ENCODE results near the gene F13A1. TPM values are rescaled to one million over a fixed set of nuclear protein-coding genes. Genes with fewer than 3 reads are reported as not detected.

The F13A1 gene
- total and polyA plus RNA-seq, 4 donors: 4.3 to 69.9 (median 23.4) TPM

DNA sequence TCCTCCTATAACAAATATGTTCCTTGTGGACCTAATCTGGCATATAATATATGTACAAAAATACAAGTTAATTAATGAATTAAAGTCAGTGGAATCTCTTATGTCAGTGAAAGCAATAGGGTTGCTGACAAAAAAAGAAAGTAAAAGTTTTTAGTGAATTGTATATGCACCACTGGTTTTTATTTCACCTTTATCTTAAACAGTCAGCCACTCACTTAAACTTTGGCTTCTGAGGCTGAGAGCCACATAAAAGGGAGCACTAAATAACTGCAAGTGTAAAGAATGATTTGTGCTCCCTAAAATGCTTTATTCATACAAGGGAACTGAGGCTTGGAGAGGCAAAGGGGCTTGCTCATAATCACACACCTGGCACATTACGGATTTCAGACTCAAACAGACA is 9.9 kb upstream of the F13A1 start:
- no peak overlapping the region for H3K9ac ChIP-seq (ENCODE audit: insufficient read depth in 1 of 2, low read length in 2 of 2)
- no peak overlapping the region for H3K27ac ChIP-seq (ENCODE audit: low read depth in 1 of 2, low read length in 1 of 2)
- H3K9me3 ChIP-seq (ENCODE audit: control insufficient read depth in 4 of 4, insufficient read depth in 3 of 4, low read length in 3 of 4): peaks cover 0 to 1% (median 0%) of the 10 kb centered on the region in 4 donors
- ATAC-seq (ENCODE audit: insufficient read depth, low FRiP score) (no peak), DNase-seq (no peak)
- no peak overlapping the region for H3K4me3 ChIP-seq
- H3K36me3 ChIP-seq (ENCODE audit: control insufficient read depth in 4 of 4, insufficient read depth in 4 of 4, low read length in 4 of 4): no peaks in the 10 kb centered on the region
- no peak for TF ChIP-seq CTCF (IDR thresholded peaks at IDR 0.05; ENCODE audit: control extremely low read depth, extremely low read depth)
- H3K27me3 ChIP-seq (ENCODE audit: control insufficient read depth in 3 of 3, insufficient read depth in 3 of 3, low read length in 2 of 3): peaks cover 0 to 2% (median 0%) of the 10 kb centered on the region in 3 donors
- H3K4me1 ChIP-seq (ENCODE audit: control insufficient read depth in 5 of 5, insufficient read depth in 5 of 5, low read length in 5 of 5): peaks cover 0 to 10% (median 0%) of the 10 kb centered on the region in 5 donors
- WGBS, 2 donors: 90 to 94% methylated on average over 1 of the region's 1 CpG

DNA sequence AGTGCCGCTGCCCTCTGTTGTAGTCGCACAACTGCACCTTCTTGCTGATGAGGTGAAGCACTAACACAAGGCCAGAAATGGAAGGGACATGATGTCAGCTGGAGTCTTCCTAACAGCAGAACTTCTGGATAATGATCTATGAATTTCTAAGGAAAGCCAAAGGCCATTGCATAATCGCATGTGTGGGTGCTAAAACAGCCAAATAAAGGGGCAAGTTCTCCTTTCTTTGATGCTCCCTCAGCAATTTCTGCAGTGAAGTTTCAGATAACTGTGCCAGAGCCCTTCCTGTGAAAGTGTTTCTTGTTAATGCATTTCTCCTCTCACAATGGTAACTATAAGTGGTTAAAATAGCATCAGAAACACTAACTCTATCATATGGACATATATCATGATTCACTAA is 8.0 kb upstream of the F13A1 start:
- DNase-seq (no peak), ATAC-seq (ENCODE audit: insufficient read depth, low FRiP score) (peak; percentile 13)
- H3K27ac ChIP-seq (ENCODE audit: low read depth in 1 of 2, low read length in 1 of 2): no peak overlapping the region
- peaks cover 0 to 10% (median 0%) of the 10 kb centered on the region in 5 donors for H3K4me1 ChIP-seq (ENCODE audit: control insufficient read depth in 5 of 5, insufficient read depth in 5 of 5, low read length in 5 of 5)
- no peak overlapping the region for H3K9ac ChIP-seq (ENCODE audit: insufficient read depth in 1 of 2, low read length in 2 of 2)
- H3K4me3 ChIP-seq: no peak overlapping the region
- peaks cover 0 to 4% (median 0%) of the 10 kb centered on the region in 4 donors for H3K9me3 ChIP-seq (ENCODE audit: control insufficient read depth in 4 of 4, insufficient read depth in 3 of 4, low read length in 3 of 4)
- H3K27me3 ChIP-seq (ENCODE audit: control insufficient read depth in 3 of 3, insufficient read depth in 3 of 3, low read length in 2 of 3): peaks cover 0 to 2% (median 0%) of the 10 kb centered on the region in 3 donors
- 46 to 73% methylated on average over 3 of the region's 3 CpGs for WGBS, 2 donors
- no peak for TF ChIP-seq CTCF (IDR thresholded peaks at IDR 0.05; ENCODE audit: control extremely low read depth, extremely low read depth)
- no peaks in the 10 kb centered on the region for H3K36me3 ChIP-seq (ENCODE audit: control insufficient read depth in 4 of 4, insufficient read depth in 4 of 4, low read length in 4 of 4)

- no peak for TF ChIP-seq CTCF (IDR thresholded peaks at IDR 0.05; ENCODE audit: control extremely low read depth, extremely low read depth)
- H3K4me1 ChIP-seq (ENCODE audit: control insufficient read depth in 5 of 5, insufficient read depth in 5 of 5, low read length in 5 of 5): peaks cover 0 to 4% (median 0%) of the 10 kb centered on the region in 5 donors
- H3K9ac ChIP-seq (ENCODE audit: insufficient read depth in 1 of 2, low read length in 2 of 2): no peak overlapping the region
- DNase-seq (no peak), ATAC-seq (ENCODE audit: insufficient read depth, low FRiP score) (no peak)
- H3K27me3 ChIP-seq (ENCODE audit: control insufficient read depth in 3 of 3, insufficient read depth in 3 of 3, low read length in 2 of 3): peaks cover 5 to 36% (median 23%) of the 10 kb centered on the region in 3 donors
- no peak overlapping the region for H3K4me3 ChIP-seq
- H3K9me3 ChIP-seq (ENCODE audit: control insufficient read depth in 4 of 4, insufficient read depth in 3 of 4, low read length in 3 of 4): peaks cover 0 to 6% (median 0%) of the 10 kb centered on the region in 4 donors
- H3K27ac ChIP-seq (ENCODE audit: low read depth in 1 of 2, low read length in 1 of 2): no peak overlapping the region
- WGBS, 2 donors: 92 to 97% methylated on average over 5 of the region's 5 CpGs
- no peaks in the 10 kb centered on the region for H3K36me3 ChIP-seq (ENCODE audit: control insufficient read depth in 4 of 4, insufficient read depth in 4 of 4, low read length in 4 of 4)
Measured at GRCh38 chr6:6323352-6323751, 2.9 kb upstream of the F13A1 start.

DNA sequence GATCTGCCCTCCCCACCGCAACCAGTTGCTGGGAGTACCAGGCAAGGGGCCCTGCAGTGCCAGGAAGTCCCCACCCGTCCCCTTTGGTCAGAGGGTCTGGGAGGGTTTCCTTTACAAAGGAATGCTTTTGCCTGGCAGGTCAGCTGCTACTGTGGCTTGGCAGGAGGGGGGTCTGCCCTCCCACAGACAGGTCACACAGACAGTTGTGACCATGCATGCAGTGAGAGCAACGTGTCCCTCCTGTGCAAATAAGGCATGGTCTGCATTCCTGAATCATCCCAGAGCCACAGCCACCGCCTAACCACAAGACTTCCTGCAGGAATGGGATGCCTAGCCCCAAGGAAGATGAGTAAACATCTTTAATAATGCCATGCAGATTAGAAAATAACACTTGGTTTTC is 439 bp upstream of the F13A1 start:
- TF ChIP-seq CTCF (IDR thresholded peaks at IDR 0.05; ENCODE audit: control extremely low read depth, extremely low read depth): no peak
- no peak overlapping the region for H3K9ac ChIP-seq (ENCODE audit: insufficient read depth in 1 of 2, low read length in 2 of 2)
- H3K27me3 ChIP-seq (ENCODE audit: control insufficient read depth in 3 of 3, insufficient read depth in 3 of 3, low read length in 2 of 3): peaks cover 5 to 44% (median 30%) of the 10 kb centered on the region in 3 donors
- no peak overlapping the region for H3K4me3 ChIP-seq
- peaks cover 0 to 4% (median 0%) of the 10 kb centered on the region in 4 donors for H3K9me3 ChIP-seq (ENCODE audit: control insufficient read depth in 4 of 4, insufficient read depth in 3 of 4, low read length in 3 of 4)
- peaks cover 0 to 4% (median 0%) of the 10 kb centered on the region in 5 donors for H3K4me1 ChIP-seq (ENCODE audit: control insufficient read depth in 5 of 5, insufficient read depth in 5 of 5, low read length in 5 of 5)
- H3K27ac ChIP-seq (ENCODE audit: low read depth in 1 of 2, low read length in 1 of 2): no peak overlapping the region
- 14 to 20% methylated on average over 4 of the region's 4 CpGs for WGBS, 2 donors
- no peak for DNase-seq
- H3K36me3 ChIP-seq (ENCODE audit: control insufficient read depth in 4 of 4, insufficient read depth in 4 of 4, low read length in 4 of 4): no peaks in the 10 kb centered on the region
- no peak for ATAC-seq (ENCODE audit: insufficient read depth, low FRiP score)
